ENCODE data around the gene SIRT4.

GRCh38 chr12:120358412-120359100 lies 56.4 kb downstream of the SIRT4 start:
- TF ChIP-seq CTCF (IDR thresholded peaks at IDR 0.05) (no peak), EP300 (IDR thresholded peaks at IDR 0.05) (no peak)
